Measurements from ENCODE around the gene MYH15.

MYH15 gene

GRCh38 chr3:108343491-108343890, 166.9 kb downstream of the MYH15 start:
- Histone ChIP-seq H3K9ac (ENCODE audit: low read length) (no peak overlapping the region), H3K4me3 (ENCODE audit: low read depth in 1 of 2, low read length in 2 of 2) (no peak overlapping the region), H3K4me1 (ENCODE audit: insufficient read depth, low read length) (no peaks in the 10 kb centered on the region), H3K27ac (ENCODE audit: low read depth, low read length) (no peak overlapping the region), H3K36me3 (ENCODE audit: insufficient read depth, low read length) (no peaks in the 10 kb centered on the region), H3K9me3 (ENCODE audit: low read length) (no peaks in the 10 kb centered on the region), H3K27me3 (ENCODE audit: control insufficient read depth in 1 of 2, insufficient read depth in 2 of 2, low read length in 2 of 2) (no peaks in the 10 kb centered on the region)

GRCh38 chr3:108342837-108343486, 167.4 kb downstream of the MYH15 start:
- no peaks in the 10 kb centered on the region for H3K36me3 ChIP-seq (ENCODE audit: insufficient read depth, low read length)
- H3K4me3 ChIP-seq (ENCODE audit: low read depth in 1 of 2, low read length in 2 of 2), result no peak overlapping the region
- no peaks in the 10 kb centered on the region for H3K4me1 ChIP-seq (ENCODE audit: insufficient read depth, low read length)
- no peak overlapping the region for H3K9ac ChIP-seq (ENCODE audit: low read length)
- H3K27me3 ChIP-seq (ENCODE audit: control insufficient read depth in 1 of 2, insufficient read depth in 2 of 2, low read length in 2 of 2), result no peaks in the 10 kb centered on the region
- no peak overlapping the region for H3K27ac ChIP-seq (ENCODE audit: low read depth, low read length)
- H3K9me3 ChIP-seq (ENCODE audit: low read length), result no peaks in the 10 kb centered on the region

- Histone ChIP-seq H3K4me1 (ENCODE audit: insufficient read depth, low read length) (no peaks in the 10 kb centered on the region), H3K9ac (ENCODE audit: low read length) (no peak overlapping the region), H3K27me3 (ENCODE audit: control insufficient read depth in 1 of 2, insufficient read depth in 2 of 2, low read length in 2 of 2) (no peaks in the 10 kb centered on the region), H3K4me3 (ENCODE audit: low read depth in 1 of 2, low read length in 2 of 2) (no peak overlapping the region), H3K36me3 (ENCODE audit: insufficient read depth, low read length) (no peaks in the 10 kb centered on the region), H3K27ac (ENCODE audit: low read depth, low read length) (no peak overlapping the region), H3K9me3 (ENCODE audit: low read length) (no peaks in the 10 kb centered on the region)
Measured at GRCh38 chr3:108341911-108342310, 168.5 kb downstream of the MYH15 start.

- Histone ChIP-seq H3K27me3 (ENCODE audit: control insufficient read depth in 1 of 2, insufficient read depth in 2 of 2, low read length in 2 of 2) (no peaks in the 10 kb centered on the region), H3K9ac (ENCODE audit: low read length) (no peak overlapping the region), H3K4me3 (ENCODE audit: low read depth in 1 of 2, low read length in 2 of 2) (no peak overlapping the region), H3K27ac (ENCODE audit: low read depth, low read length) (no peak overlapping the region), H3K36me3 (ENCODE audit: insufficient read depth, low read length) (no peaks in the 10 kb centered on the region), H3K4me1 (ENCODE audit: insufficient read depth, low read length) (no peaks in the 10 kb centered on the region), H3K9me3 (ENCODE audit: low read length) (no peaks in the 10 kb centered on the region)
Measured at GRCh38 chr3:108338901-108339545, 171.4 kb downstream of the MYH15 start.

GRCh38 chr3:108334701-108335100, 175.7 kb downstream of the MYH15 start:
- H3K27ac ChIP-seq (ENCODE audit: low read depth, low read length), result no peak overlapping the region

GRCh38 chr3:108333961-108334360, 176.4 kb downstream of the MYH15 start:
- Histone ChIP-seq H3K27me3 (ENCODE audit: control insufficient read depth in 1 of 2, insufficient read depth in 2 of 2, low read length in 2 of 2) (no peaks in the 10 kb centered on the region), H3K9ac (ENCODE audit: low read length) (no peak overlapping the region), H3K36me3 (ENCODE audit: insufficient read depth, low read length) (no peaks in the 10 kb centered on the region), H3K27ac (ENCODE audit: low read depth, low read length) (no peak overlapping the region), H3K4me1 (ENCODE audit: insufficient read depth, low read length) (no peaks in the 10 kb centered on the region), H3K4me3 (ENCODE audit: low read depth in 1 of 2, low read length in 2 of 2) (no peak overlapping the region), H3K9me3 (ENCODE audit: low read length) (no peaks in the 10 kb centered on the region)

More at GRCh38 chr3:108334701-108335100, 175.7 kb downstream of the MYH15 start:
- no peak overlapping the region for H3K4me3 ChIP-seq (ENCODE audit: low read depth in 1 of 2, low read length in 2 of 2)
- H3K9me3 ChIP-seq (ENCODE audit: low read length), result no peaks in the 10 kb centered on the region
- H3K27me3 ChIP-seq (ENCODE audit: control insufficient read depth in 1 of 2, insufficient read depth in 2 of 2, low read length in 2 of 2), result no peaks in the 10 kb centered on the region
- H3K9ac ChIP-seq (ENCODE audit: low read length), result no peak overlapping the region
- H3K4me1 ChIP-seq (ENCODE audit: insufficient read depth, low read length), result no peaks in the 10 kb centered on the region
- no peaks in the 10 kb centered on the region for H3K36me3 ChIP-seq (ENCODE audit: insufficient read depth, low read length)

GRCh38 chr3:108331792-108332191, 178.6 kb downstream of the MYH15 start:
- no peaks in the 10 kb centered on the region for H3K27me3 ChIP-seq (ENCODE audit: control insufficient read depth in 1 of 2, insufficient read depth in 2 of 2, low read length in 2 of 2)

More at GRCh38 chr3:108331792-108332191, 178.6 kb downstream of the MYH15 start:
- Histone ChIP-seq H3K9ac (ENCODE audit: low read length) (no peak overlapping the region), H3K36me3 (ENCODE audit: insufficient read depth, low read length) (no peaks in the 10 kb centered on the region), H3K27ac (ENCODE audit: low read depth, low read length) (no peak overlapping the region), H3K4me1 (ENCODE audit: insufficient read depth, low read length) (no peaks in the 10 kb centered on the region), H3K9me3 (ENCODE audit: low read length) (no peaks in the 10 kb centered on the region), H3K4me3 (ENCODE audit: low read depth in 1 of 2, low read length in 2 of 2) (no peak overlapping the region)

All from muscle layer of colon (tissue), 2 donors.